Hepatocyte (in vitro differentiated cells): Measurements from ENCODE around the gene SRPRB. TPM values are rescaled to one million over a fixed set of nuclear protein-coding genes. Genes with fewer than 3 reads are reported as not detected.

Experiments used
- DNase-seq: peaks from one replicate; pipeline ENCODE4 v3.0.0-alpha.2; 2016; ENCODE audit warnings: low spot score
- H2AFZ ChIP-seq: fragments of 200-600 bp; sonication (generic); 2 replicates; pipeline ENCODE4 v1.6.0; 2016; ENCODE audit warnings: antibody characterized with exemption, mild to moderate bottlenecking
- H3K27ac ChIP-seq: fragments of 200-600 bp; sonication (generic); 2 replicates; pipeline ENCODE4 v1.5.1; 2016; ENCODE audit warnings: mild to moderate bottlenecking
- H3K27me3 ChIP-seq: fragments of 200-600 bp; sonication (generic); 2 replicates; pipeline ENCODE4 v1.6.1; 2016
- H3K36me3 ChIP-seq: fragments of 200-600 bp; sonication (generic); replicated peaks from 2 replicates; pipeline ENCODE4 v1.5.1; 2016; ENCODE audit warnings: low read depth; ENCODE audit not compliant: insufficient read depth
- H3K4me1 ChIP-seq: fragments of 200-600 bp; sonication (generic); 2 replicates; pipeline ENCODE4 v1.5.1; 2016; ENCODE audit warnings: mild to moderate bottlenecking, moderate library complexity; ENCODE audit not compliant: insufficient read depth
- H3K4me2 ChIP-seq: fragments of 200-600 bp; sonication (generic); 2 replicates; pipeline ENCODE4 v1.6.0; 2016
- H3K4me3 ChIP-seq: fragments of 200-600 bp; sonication (generic); 2 replicates; pipeline ENCODE4 v1.5.1; 2016; ENCODE audit warnings: mild to moderate bottlenecking
- H3K79me2 ChIP-seq: fragments of 200-600 bp; sonication (generic); 2 replicates; pipeline ENCODE4 v1.6.0; 2017; ENCODE audit warnings: mild to moderate bottlenecking
- H3K9me2 ChIP-seq: fragments of 200-600 bp; sonication (generic); replicated peaks from 2 replicates; pipeline ENCODE4 v1.6.0; 2017; ENCODE audit warnings: mild to moderate bottlenecking; ENCODE audit not compliant: insufficient read depth
- H3K9me3 ChIP-seq: fragments of 200-600 bp; sonication (generic); 2 replicates; pipeline ENCODE4 v1.5.1; 2016; ENCODE audit warnings: low read depth, mild to moderate bottlenecking
- H4K20me1 ChIP-seq: fragments of 200-600 bp; sonication (generic); 2 replicates; pipeline ENCODE4 v1.6.0; 2016; ENCODE audit warnings: mild to moderate bottlenecking; ENCODE audit not compliant: insufficient read depth, poor library complexity, severe bottlenecking
- CTCF ChIP-seq: fragments of 200-600 bp; sonication (generic); IDR thresholded peaks from 2 replicates; pipeline ENCODE4 v1.5.1; 2016; ENCODE audit warnings: antibody characterized with exemption, mild to moderate bottlenecking; ENCODE audit not compliant: poor library complexity
- EZH2 ChIP-seq: fragments of 200-600 bp; sonication (generic); IDR thresholded peaks from 2 replicates; pipeline ENCODE4 v1.6.1; 2016; ENCODE audit warnings: antibody characterized with exemption, mild to moderate bottlenecking, borderline replicate concordance
- EZH2phosphoT487 ChIP-seq: fragments of 200-600 bp; sonication (generic); IDR thresholded peaks from one replicate; pipeline ENCODE4 v1.6.1; 2018; ENCODE audit warnings: antibody characterized with exemption, mild to moderate bottlenecking, low read depth, moderate library complexity; ENCODE audit not compliant: unreplicated experiment, severe bottlenecking
- WGBS: methylation state at CpG from one replicate; pipeline ENCODE4 v1.1.6; 2016; ENCODE audit warnings: low lambda C conversion rate; ENCODE audit errors: missing lambda C conversion rate; 5-methylcytosine and 5-hydroxymethylcytosine counted together
- polyA plus RNA-seq: library from polyadenylated mRNA; unstranded; fragments of >200 nt; fragmentation: Nextera tagmentation; extraction: Ambion mirVana; gene quantifications from 2 replicates; pipeline ENCODE4 v1.2.1, GENCODE V29; 2016
- total RNA-seq: library from RNA; depleted of rRNA; stranded (reverse); fragments of >200 nt; gene quantifications from 2 replicates; pipeline ENCODE4 v1.2.3, GENCODE V29; 2014

SRPRB gene
- total and polyA plus RNA-seq, 2 experiments from 2014 or later = 94.4 to 129 TPM

GRCh38 chr3:133840055-133840737 lies 34.6 kb downstream of the SRPRB start:
- Histone ChIP-seq H2AFZ (no peak overlapping the region), H3K4me2 (no peak overlapping the region), H3K4me1 (no peaks in the 10 kb centered on the region), H3K79me2 (no peaks in the 10 kb centered on the region), H3K9me3 (no peaks in the 10 kb centered on the region), H3K36me3 (no peaks in the 10 kb centered on the region), H3K27ac (no peak overlapping the region), H3K27me3 (no peaks in the 10 kb centered on the region), H4K20me1 (no peaks in the 10 kb centered on the region), H3K4me3 (no peak overlapping the region), H3K9me2 (no peaks in the 10 kb centered on the region)
- WGBS = 97% methylated on average over 8 of the region's 9 CpGs
- no peak for TF ChIP-seq CTCF
- no peak for TF ChIP-seq EZH2phosphoT487
- no peak for TF ChIP-seq EZH2
- DNase-seq = no peak

GRCh38 chr3:133840767-133841166 lies 35.2 kb downstream of the SRPRB start:
- H3K27ac ChIP-seq = no peak overlapping the region
- WGBS = 95% methylated on average over 6 of the region's 6 CpGs
- DNase-seq = no peak

GRCh38 chr3:133841196-133841595 lies 35.6 kb downstream of the SRPRB start:
- H3K79me2 ChIP-seq = no peaks in the 10 kb centered on the region
- 94% methylated on average over 8 of the region's 8 CpGs for WGBS
- H3K36me3 ChIP-seq = no peaks in the 10 kb centered on the region
- no peaks in the 10 kb centered on the region for H3K27me3 ChIP-seq
- H3K9me3 ChIP-seq = no peaks in the 10 kb centered on the region
- H2AFZ ChIP-seq = no peak overlapping the region
- no peak for DNase-seq
- no peak overlapping the region for H3K4me2 ChIP-seq
- no peaks in the 10 kb centered on the region for H4K20me1 ChIP-seq
- H3K9me2 ChIP-seq = no peaks in the 10 kb centered on the region
- no peaks in the 10 kb centered on the region for H3K4me1 ChIP-seq
- TF ChIP-seq CTCF (no peak), EZH2phosphoT487 (no peak), EZH2 (no peak)
- H3K4me3 ChIP-seq = no peak overlapping the region
- no peak overlapping the region for H3K27ac ChIP-seq

More at GRCh38 chr3:133840767-133841166, 35.2 kb downstream of the SRPRB start:
- Histone ChIP-seq H3K79me2 (no peaks in the 10 kb centered on the region), H4K20me1 (no peaks in the 10 kb centered on the region), H3K36me3 (no peaks in the 10 kb centered on the region), H2AFZ (no peak overlapping the region), H3K9me2 (no peaks in the 10 kb centered on the region), H3K9me3 (no peaks in the 10 kb centered on the region), H3K27me3 (no peaks in the 10 kb centered on the region), H3K4me2 (no peak overlapping the region), H3K4me3 (no peak overlapping the region), H3K4me1 (no peaks in the 10 kb centered on the region)
- TF ChIP-seq EZH2 = no peak
- no peak for TF ChIP-seq EZH2phosphoT487
- no peak for TF ChIP-seq CTCF
